H9 (cell line): ENCODE results near the gene CAMK1. TPM values are rescaled to one million over a fixed set of nuclear protein-coding genes. Genes with fewer than 3 reads are reported as not detected.

Source experiments
- DNase-seq: peaks from one replicate; pipeline ENCODE4 v3.0.0-alpha.2; 2017
- H2AFZ ChIP-seq: one replicate; pipeline ENCODE4 v1.6.1; 2013; ENCODE audit warnings: mild to moderate bottlenecking, low read length, control low read depth, moderate library complexity
- H2AK5ac ChIP-seq: 2 replicates; pipeline ENCODE4 v1.6.1; 2013; ENCODE audit warnings: low read length, control low read depth, mixed read lengths; ENCODE audit not compliant: insufficient read length
- H2BK120ac ChIP-seq: one replicate; pipeline ENCODE4 v1.6.1; 2013; ENCODE audit warnings: low read depth, mild to moderate bottlenecking, low read length, control low read depth, inconsistent platforms; ENCODE audit not compliant: poor library complexity, severe bottlenecking
- H2BK12ac ChIP-seq: 2 replicates; pipeline ENCODE4 v1.6.1; 2013; ENCODE audit warnings: low read length, control low read depth, mixed read lengths, low read depth; ENCODE audit not compliant: insufficient read length
- H2BK15ac ChIP-seq: 2 replicates; pipeline ENCODE4 v1.6.1; 2013; ENCODE audit warnings: low read depth, low read length, control low read depth
- H2BK20ac ChIP-seq: one replicate; pipeline ENCODE4 v1.6.1; 2013; ENCODE audit warnings: low read depth, mild to moderate bottlenecking, low read length, control low read depth, inconsistent platforms; ENCODE audit not compliant: poor library complexity, severe bottlenecking
- H2BK5ac ChIP-seq: 2 replicates; pipeline ENCODE4 v1.6.1; 2013; ENCODE audit warnings: low read length, control low read depth, mixed read lengths; ENCODE audit not compliant: insufficient read length
- H3K14ac ChIP-seq: 2 replicates; pipeline ENCODE4 v1.6.1; 2013; ENCODE audit warnings: low read length, control low read depth; ENCODE audit not compliant: insufficient read depth
- H3K18ac ChIP-seq: 2 replicates; pipeline ENCODE4 v1.6.1; 2013; ENCODE audit warnings: low read depth, mild to moderate bottlenecking, mixed read lengths, low read length, control low read depth; ENCODE audit not compliant: insufficient read length
- H3K23ac ChIP-seq: 2 replicates; pipeline ENCODE4 v1.6.1; 2013; ENCODE audit warnings: low read length, control low read depth, mixed read lengths, low read depth; ENCODE audit not compliant: insufficient read length
- H3K23me2 ChIP-seq: 2 replicates; pipeline ENCODE4 v1.6.1; 2013; ENCODE audit warnings: low read depth, mild to moderate bottlenecking, mixed read lengths, low read length, control low read depth; ENCODE audit not compliant: insufficient read length, poor library complexity, severe bottlenecking
- H3K27ac ChIP-seq: 2 replicates; pipeline ENCODE4 v1.5.1; 2013; ENCODE audit warnings: low read length, control low read depth, mixed read lengths, low read depth; ENCODE audit not compliant: insufficient read length
- H3K27me3 ChIP-seq: 2 replicates; pipeline ENCODE4 v1.6.1; 2013; ENCODE audit warnings: low read length, control low read depth, inconsistent platforms; ENCODE audit not compliant: insufficient read depth
- H3K4ac ChIP-seq: 2 replicates; pipeline ENCODE4 v1.6.1; 2013; ENCODE audit warnings: low read depth, mild to moderate bottlenecking, control low read depth, inconsistent platforms, low read length, moderate library complexity
- H3K4me1 ChIP-seq: 2 replicates; pipeline ENCODE4 v1.6.1; 2013; ENCODE audit warnings: low read length, control low read depth, inconsistent platforms; ENCODE audit not compliant: insufficient read depth
- H3K4me2 ChIP-seq: 2 replicates; pipeline ENCODE4 v1.6.1; 2013; ENCODE audit warnings: low read length, control low read depth, mixed read lengths; ENCODE audit not compliant: insufficient read length, insufficient read depth
- H3K56ac ChIP-seq: 2 replicates; pipeline ENCODE4 v1.6.1; 2013; ENCODE audit warnings: low read depth, mild to moderate bottlenecking, mixed read lengths, low read length, control low read depth; ENCODE audit not compliant: insufficient read length
- H3K79me1 ChIP-seq: 2 replicates; pipeline ENCODE4 v1.6.1; 2013; ENCODE audit warnings: low read depth, mild to moderate bottlenecking, moderate library complexity, low read length, control low read depth, inconsistent platforms; ENCODE audit not compliant: insufficient read depth, poor library complexity, severe bottlenecking
- H3K79me2 ChIP-seq: 2 replicates; pipeline ENCODE4 v1.6.1; 2013; ENCODE audit warnings: low read length, control low read depth, inconsistent platforms; ENCODE audit not compliant: insufficient read depth
- H3K9ac ChIP-seq: 2 replicates; pipeline ENCODE4 v1.6.1; 2013; ENCODE audit warnings: low read length, control low read depth, mixed read lengths; ENCODE audit not compliant: insufficient read length; ENCODE audit errors: extremely low read depth
- H3K9me3 ChIP-seq: one replicate; pipeline ENCODE4 v1.6.1; 2013; ENCODE audit warnings: low read depth, low read length, inconsistent platforms; ENCODE audit not compliant: control insufficient read depth
- H3T11ph ChIP-seq: one replicate; pipeline ENCODE4 v1.6.1; 2013; ENCODE audit warnings: mild to moderate bottlenecking, low read length, control low read depth, inconsistent platforms
- H4K20me1 ChIP-seq: one replicate; pipeline ENCODE4 v1.6.1; 2013; ENCODE audit not compliant: control insufficient read depth, insufficient read length, insufficient read depth
- H4K5ac ChIP-seq: 2 replicates; pipeline ENCODE4 v1.6.1; 2013; ENCODE audit warnings: low read depth, mild to moderate bottlenecking, mixed read lengths, low read length, control low read depth; ENCODE audit not compliant: insufficient read length
- H4K8ac ChIP-seq: replicated peaks from 2 replicates; pipeline ENCODE4 v1.6.1; 2013; ENCODE audit warnings: low read length, control low read depth, mixed read lengths, low read depth; ENCODE audit not compliant: insufficient read length
- H4K91ac ChIP-seq: 2 replicates; pipeline ENCODE4 v1.6.1; 2013; ENCODE audit warnings: low read depth, mild to moderate bottlenecking, moderate library complexity, mixed read lengths, low read length, control low read depth; ENCODE audit not compliant: insufficient read length
- H3K27ac Mint-ChIP-seq, 3 experiments: 2 replicates in 2 of 3; 3 replicates in 1 of 3; pipeline ENCODE4 v1.8.0; 2020 to 2021; ENCODE audit warnings: mixed read lengths in 3 of 3, mild to moderate bottlenecking in 1 of 3, moderate library complexity in 1 of 3
- H3K27me3 Mint-ChIP-seq: 2 replicates; pipeline ENCODE4 v1.8.0; 2021; ENCODE audit warnings: low read depth, mild to moderate bottlenecking, moderate library complexity, mixed read lengths
- H3K36me3 Mint-ChIP-seq, 3 experiments: 2 replicates in 2 of 3; 3 replicates in 1 of 3; pipeline ENCODE4 v1.8.0; 2020 to 2021; ENCODE audit warnings: low read depth in 3 of 3, mixed read lengths in 3 of 3; ENCODE audit not compliant: insufficient read depth in 1 of 3
- H3K4me1 Mint-ChIP-seq, 2 experiments: 2 replicates each; pipeline ENCODE4 v1.8.0; 2020; ENCODE audit warnings: mixed read lengths in 2 of 2
- H3K4me3 Mint-ChIP-seq, 2 experiments: 2 replicates in 1 of 2; 3 replicates in 1 of 2; pipeline ENCODE4 v1.8.0; 2020 to 2021; ENCODE audit warnings: mild to moderate bottlenecking in 2 of 2, mixed read lengths in 2 of 2, moderate library complexity in 1 of 2
- H3K9me3 Mint-ChIP-seq, 2 experiments: 2 replicates in 1 of 2; 3 replicates in 1 of 2; pipeline ENCODE4 v1.8.0; 2020; ENCODE audit warnings: mild to moderate bottlenecking in 2 of 2, mixed read lengths in 2 of 2, moderate library complexity in 1 of 2
- CTCF ChIP-seq: fragments of 200-600 bp; sonication (generic); conservative IDR thresholded peaks from 3 replicates; pipeline ENCODE4 v1.8.0; 2021; ENCODE audit warnings: antibody characterized with exemption, mild to moderate bottlenecking
- WGBS: extraction: QIAGEN DNeasy Blood & Tissue Kit; methylation state at CpG from one replicate; pipeline ENCODE4 v1.1.7; 2013; ENCODE audit warnings: missing lambda C conversion rate, low lambda C conversion rate, mixed read lengths; ENCODE audit not compliant: insufficient read length; ENCODE audit errors: extremely low coverage; 5-methylcytosine and 5-hydroxymethylcytosine counted together
- total RNA-seq: library from RNA; stranded (reverse); gene quantifications from 2 replicates; pipeline ENCODE4 v1.2.1, GENCODE V29; 2021

Gene CAMK1
- total RNA-seq, 1 experiment from 2014 or later: 9.2 TPM

- no peak for TF ChIP-seq CTCF
- Histone ChIP-seq H3K23me2 (peaks cover 6% of the 10 kb centered on the region), H4K8ac (no peak overlapping the region), H2BK5ac (no peak overlapping the region), H3K27ac (no peak overlapping the region), H4K5ac (no peak overlapping the region), H2BK15ac (no peak overlapping the region), H2BK20ac (no peak overlapping the region), H3K79me2 (peaks cover 5% of the 10 kb centered on the region; the same call in 1 of the 2 replicates), H3K9ac (no peak overlapping the region), H4K20me1 (no peaks in the 10 kb centered on the region), H3K56ac (no peak overlapping the region), H3K4me1 (no peaks in the 10 kb centered on the region), H2AFZ (no peak overlapping the region), H3T11ph (no peak overlapping the region), H4K91ac (no peak overlapping the region), H3K9me3 (no peaks in the 10 kb centered on the region), H2BK12ac (no peak overlapping the region), H3K18ac (no peak overlapping the region), H2AK5ac (no peak overlapping the region), H2BK120ac (no peak overlapping the region), H3K23ac (no peak overlapping the region), H3K79me1 (no peaks in the 10 kb centered on the region), H3K4ac (no peak overlapping the region), H3K27me3 (no peaks in the 10 kb centered on the region), H3K14ac (no peak overlapping the region), H3K4me2 (no peak overlapping the region)
- DNase-seq: no peak
- H3K9me3 Mint-ChIP-seq: no peaks in the 10 kb centered on the region
- WGBS: no CpG with 5 or more reads among the region's 11 CpGs
- H3K27me3 Mint-ChIP-seq: peaks cover 1% of the 10 kb centered on the region; the same call in 1 of the 2 replicates
- peaks cover 26 to 53% (median 48%) of the 10 kb centered on the region in 3 experiments; a peak in 6 of 7 replicates for H3K36me3 Mint-ChIP-seq
- H3K4me3 Mint-ChIP-seq: peak overlapping the region; percentile 94 to 95; a peak in 4 of 5 replicates
- H3K27ac Mint-ChIP-seq: no peak overlapping the region
- H3K4me1 Mint-ChIP-seq: peaks cover 10 to 19% of the 10 kb centered on the region in 2 experiments
Observed at GRCh38 chr3:9791127-9791526, 21.4 kb upstream of the CAMK1 start.
